Peyer's patch (tissue), 4 donors: ENCODE measurements around the gene CERK. TPM values are rescaled to one million over a fixed set of nuclear protein-coding genes. Genes with fewer than 3 reads are reported as not detected.

Experiments
- DNase-seq, 3 donors: peaks; one replicate each; pipeline ENCODE4 v3.0.0-alpha.2; 2017 to 2019
- H3K27ac ChIP-seq, 4 donors: fragments of 200-600 bp; sonication (generic); one replicate each; pipeline ENCODE4 v1.5.1; 2016 to 2019
- H3K27me3 ChIP-seq, 2 donors: fragments of 200-600 bp; sonication (generic); one replicate each; pipeline ENCODE4 v1.5.1; 2019
- H3K36me3 ChIP-seq, 3 donors: fragments of 200-600 bp; sonication (generic); one replicate each; pipeline ENCODE4 v1.5.1; 2016 to 2019
- H3K4me1 ChIP-seq, 4 donors: fragments of 200-600 bp; sonication (generic); one replicate each; pipeline ENCODE4 v1.5.1; 2016 to 2019
- H3K4me3 ChIP-seq, 4 donors: fragments of 200-600 bp; sonication (generic); 1 replicate in 3 of 4; 2 replicates in 1 of 4; pipeline ENCODE4 v1.5.1; 2016 to 2019; ENCODE audit warnings: mild to moderate bottlenecking in 1 of 4
- H3K9me3 ChIP-seq, 4 donors: fragments of 200-600 bp; sonication (generic); one replicate each; pipeline ENCODE4 v1.5.1; 2016 to 2019; ENCODE audit warnings: mild to moderate bottlenecking in 1 of 4
- POLR2A ChIP-seq, 2 donors: fragments of 450-650 bp; IDR thresholded peaks; one replicate each; pipeline ENCODE4 v1.5.1; 2017; ENCODE audit warnings: antibody characterized with exemption in 2 of 2, mild to moderate bottlenecking in 2 of 2, moderate library complexity in 2 of 2
- total RNA-seq, 4 donors: library from RNA; depleted of rRNA; stranded (reverse); fragments of >200 nt; gene quantifications; one replicate each; pipeline ENCODE4 v1.1.0, GENCODE V29; 2016
- TF ChIP-seq, protein P1 (sequence below), 6 experiments: fragments of 450-650 bp in 4 of 6; fragments of 200-600 bp in 2 of 6; sonication (generic) in 1 of 6; IDR thresholded peaks; one replicate each; pipeline ENCODE4 v1.5.1; 2017 to 2019; ENCODE audit warnings: antibody characterized with exemption in 6 of 6, mild to moderate bottlenecking in 3 of 6, moderate library complexity in 1 of 6

CERK gene
- total RNA-seq, 4 donors from 2014 or later: 89.1 to 131 (median 94.7) TPM

DNA sequence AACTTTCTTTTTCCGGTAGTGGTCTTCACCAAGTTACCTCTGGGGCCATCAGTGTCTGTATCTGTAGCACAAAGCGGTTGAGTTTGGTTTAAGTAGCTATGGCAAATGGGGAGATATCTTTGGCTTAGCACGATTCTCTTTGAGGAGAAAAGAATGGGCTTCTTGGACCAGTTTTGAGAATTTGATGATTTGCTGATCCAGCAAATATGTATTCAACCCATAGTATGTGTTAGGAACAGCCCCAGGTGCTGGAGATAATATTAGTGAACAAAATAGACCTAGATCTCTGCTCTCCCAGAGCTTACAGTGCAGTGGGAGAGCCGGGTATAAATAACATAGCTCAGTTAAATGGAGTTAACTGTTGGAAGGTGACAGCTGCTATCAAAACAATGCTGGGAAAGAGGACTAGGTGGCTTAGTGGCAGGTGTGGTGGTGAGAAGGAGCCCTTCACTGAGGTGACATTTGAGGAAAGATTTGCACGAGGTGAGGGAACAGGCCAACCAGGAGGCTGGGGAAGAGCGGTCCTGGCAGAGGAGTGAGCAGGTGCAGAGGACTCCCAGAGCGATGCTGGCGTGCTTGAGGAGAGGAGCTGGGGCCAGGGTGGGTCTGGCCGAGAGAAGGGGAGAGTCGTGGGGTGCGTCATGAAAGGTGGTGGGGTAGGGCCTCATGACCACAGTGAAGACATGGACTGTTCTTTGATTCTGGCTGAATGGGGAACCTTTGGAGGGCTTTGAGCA is 29.4 kb upstream of the CERK start:
- TF ChIP-seq POLR2A (IDR thresholded peaks at IDR 0.05): no peak
- peaks cover 0 to 45% (median 28%) of the 10 kb centered on the region in 4 donors for H3K4me1 ChIP-seq
- H3K4me3 ChIP-seq: no peak overlapping the region
- H3K27me3 ChIP-seq: no peaks in the 10 kb centered on the region
- no peak for DNase-seq
- peak overlapping the region in 3 of 4 donors; percentile 19 to 81 (median 59) for H3K27ac ChIP-seq
- peaks cover 0 to 10% (median 0%) of the 10 kb centered on the region in 3 donors for H3K36me3 ChIP-seq
- no peaks in the 10 kb centered on the region for H3K9me3 ChIP-seq

- no peaks in the 10 kb centered on the region for H3K27me3 ChIP-seq
- H3K9me3 ChIP-seq: no peaks in the 10 kb centered on the region
- TF ChIP-seq POLR2A (IDR thresholded peaks at IDR 0.05): no peak
- TF ChIP-seq, protein P1, sequence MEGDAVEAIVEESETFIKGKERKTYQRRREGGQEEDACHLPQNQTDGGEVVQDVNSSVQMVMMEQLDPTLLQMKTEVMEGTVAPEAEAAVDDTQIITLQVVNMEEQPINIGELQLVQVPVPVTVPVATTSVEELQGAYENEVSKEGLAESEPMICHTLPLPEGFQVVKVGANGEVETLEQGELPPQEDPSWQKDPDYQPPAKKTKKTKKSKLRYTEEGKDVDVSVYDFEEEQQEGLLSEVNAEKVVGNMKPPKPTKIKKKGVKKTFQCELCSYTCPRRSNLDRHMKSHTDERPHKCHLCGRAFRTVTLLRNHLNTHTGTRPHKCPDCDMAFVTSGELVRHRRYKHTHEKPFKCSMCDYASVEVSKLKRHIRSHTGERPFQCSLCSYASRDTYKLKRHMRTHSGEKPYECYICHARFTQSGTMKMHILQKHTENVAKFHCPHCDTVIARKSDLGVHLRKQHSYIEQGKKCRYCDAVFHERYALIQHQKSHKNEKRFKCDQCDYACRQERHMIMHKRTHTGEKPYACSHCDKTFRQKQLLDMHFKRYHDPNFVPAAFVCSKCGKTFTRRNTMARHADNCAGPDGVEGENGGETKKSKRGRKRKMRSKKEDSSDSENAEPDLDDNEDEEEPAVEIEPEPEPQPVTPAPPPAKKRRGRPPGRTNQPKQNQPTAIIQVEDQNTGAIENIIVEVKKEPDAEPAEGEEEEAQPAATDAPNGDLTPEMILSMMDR (IDR thresholded peaks at IDR 0.05): no peak
- peaks cover 0 to 10% (median 0%) of the 10 kb centered on the region in 3 donors for H3K36me3 ChIP-seq
- no peak for DNase-seq
- H3K4me1 ChIP-seq: peaks cover 0 to 49% (median 30%) of the 10 kb centered on the region in 4 donors
- peak overlapping the region in 1 of 4 donors; percentile 4 for H3K27ac ChIP-seq
- no peak overlapping the region for H3K4me3 ChIP-seq
Observed at GRCh38 chr22:46766611-46767010, 28.6 kb upstream of the CERK start.

- Histone ChIP-seq H3K4me3 (no peak overlapping the region), H3K27ac (no peak overlapping the region)
Observed at GRCh38 chr22:46764779-46765485, 26.9 kb upstream of the CERK start.

GRCh38 chr22:46764140-46764680 is 26.2 kb upstream of the CERK start:
- DNase-seq: no peak
- Histone ChIP-seq H3K27me3 (no peaks in the 10 kb centered on the region), H3K9me3 (no peaks in the 10 kb centered on the region), H3K36me3 (peaks cover 0 to 10% (median 0%) of the 10 kb centered on the region in 3 donors), H3K4me1 (peaks cover 0 to 48% (median 15%) of the 10 kb centered on the region in 4 donors), H3K4me3 (peak overlapping the region in 2 of 4 donors; percentile 10 to 93), H3K27ac (peak overlapping the region in 3 of 4 donors; percentile 36 to 99 (median 95))
- no peak for TF ChIP-seq POLR2A (IDR thresholded peaks at IDR 0.05)
- TF ChIP-seq, protein P1 (IDR thresholded peaks at IDR 0.05): no peak

More at GRCh38 chr22:46764779-46765485, 26.9 kb upstream of the CERK start:
- no peak for DNase-seq
- Histone ChIP-seq H3K27me3 (no peaks in the 10 kb centered on the region), H3K4me1 (peaks cover 0 to 48% (median 21%) of the 10 kb centered on the region in 4 donors), H3K9me3 (no peaks in the 10 kb centered on the region), H3K36me3 (peaks cover 0 to 10% (median 0%) of the 10 kb centered on the region in 3 donors)
- no peak for TF ChIP-seq POLR2A (IDR thresholded peaks at IDR 0.05)
- TF ChIP-seq, protein P1 (IDR thresholded peaks at IDR 0.05): no peak

GRCh38 chr22:46763051-46763705 is 25.1 kb upstream of the CERK start:
- no peaks in the 10 kb centered on the region for H3K9me3 ChIP-seq
- H3K27ac ChIP-seq: peak overlapping the region; percentile 94 to 99 (median 95)
- TF ChIP-seq POLR2A (IDR thresholded peaks at IDR 0.05): peak in 1 of 2 donors; percentile 8
- TF ChIP-seq, protein P1 (IDR thresholded peaks at IDR 0.05): no peak
- H3K4me3 ChIP-seq: peak overlapping the region; percentile 78 to 98 (median 92)
- H3K27me3 ChIP-seq: no peaks in the 10 kb centered on the region
- H3K4me1 ChIP-seq: peaks cover 0 to 56% (median 11%) of the 10 kb centered on the region in 4 donors
- H3K36me3 ChIP-seq: peaks cover 0 to 10% (median 0%) of the 10 kb centered on the region in 3 donors
- DNase-seq: peak; percentile 73 to 89 (median 86)
